ENCODE data around the gene TREM1. TPM values are rescaled to one million over a fixed set of nuclear protein-coding genes. Genes with fewer than 3 reads are reported as not detected.
"Not testable (repeated sequence)": the region's sequence is repeated elsewhere in the genome, so short reads cannot be mapped to it uniquely, and the experiment has no call there.

Gene TREM1
- total RNA-seq, 4 donors from 2014 or later = 0.59 to 2.3 (median 1.0) TPM

DNA sequence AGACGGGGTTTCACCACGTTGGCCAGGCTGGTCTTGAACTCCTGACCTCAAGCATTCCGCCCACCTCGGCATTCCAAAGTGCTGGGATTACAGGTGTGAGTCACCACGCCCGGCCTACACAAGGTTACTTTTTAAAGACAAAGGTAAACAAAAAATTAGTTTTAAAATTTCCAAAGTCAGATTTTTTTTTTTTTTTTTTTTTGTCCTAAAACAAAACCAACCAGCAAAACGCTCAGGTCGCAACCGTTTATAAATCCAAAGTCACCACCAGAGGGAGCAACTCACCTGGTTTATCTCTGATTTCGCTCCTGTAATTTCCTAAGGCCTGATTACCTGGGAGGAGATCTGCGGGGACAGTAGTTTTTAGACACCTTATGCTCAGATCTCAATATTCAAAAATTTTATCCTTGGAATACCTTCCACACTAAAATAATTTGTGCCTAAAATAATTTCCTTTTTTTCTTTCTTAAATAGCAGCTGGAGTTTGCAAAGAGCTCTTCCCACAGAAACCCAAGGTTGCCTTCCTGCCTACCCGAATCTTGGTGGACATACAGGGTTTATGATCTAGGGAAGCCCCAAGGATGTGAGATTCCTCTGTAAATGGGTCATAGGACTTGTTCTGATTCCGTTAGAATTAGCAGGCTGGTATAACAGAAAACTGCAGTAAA is 19.8 kb upstream of the TREM1 start:
- Histone ChIP-seq H3K27me3 (peaks cover 0 to 78% (median 0%) of the 10 kb centered on the region in 4 donors), H3K4me1 (no peaks in the 10 kb centered on the region), H3K27ac (no peak overlapping the region), H3K4me3 (no peak overlapping the region), H3K36me3 (no peaks in the 10 kb centered on the region), H3K9me3 (no peaks in the 10 kb centered on the region)
- TF ChIP-seq, protein P1, sequence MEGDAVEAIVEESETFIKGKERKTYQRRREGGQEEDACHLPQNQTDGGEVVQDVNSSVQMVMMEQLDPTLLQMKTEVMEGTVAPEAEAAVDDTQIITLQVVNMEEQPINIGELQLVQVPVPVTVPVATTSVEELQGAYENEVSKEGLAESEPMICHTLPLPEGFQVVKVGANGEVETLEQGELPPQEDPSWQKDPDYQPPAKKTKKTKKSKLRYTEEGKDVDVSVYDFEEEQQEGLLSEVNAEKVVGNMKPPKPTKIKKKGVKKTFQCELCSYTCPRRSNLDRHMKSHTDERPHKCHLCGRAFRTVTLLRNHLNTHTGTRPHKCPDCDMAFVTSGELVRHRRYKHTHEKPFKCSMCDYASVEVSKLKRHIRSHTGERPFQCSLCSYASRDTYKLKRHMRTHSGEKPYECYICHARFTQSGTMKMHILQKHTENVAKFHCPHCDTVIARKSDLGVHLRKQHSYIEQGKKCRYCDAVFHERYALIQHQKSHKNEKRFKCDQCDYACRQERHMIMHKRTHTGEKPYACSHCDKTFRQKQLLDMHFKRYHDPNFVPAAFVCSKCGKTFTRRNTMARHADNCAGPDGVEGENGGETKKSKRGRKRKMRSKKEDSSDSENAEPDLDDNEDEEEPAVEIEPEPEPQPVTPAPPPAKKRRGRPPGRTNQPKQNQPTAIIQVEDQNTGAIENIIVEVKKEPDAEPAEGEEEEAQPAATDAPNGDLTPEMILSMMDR (IDR thresholded peaks at IDR 0.05) = peak in 5 of 6 experiments; percentile 39 to 58 (median 53)
- TF ChIP-seq POLR2A (IDR thresholded peaks at IDR 0.05) = no peak
- 16% methylated on average over 12 to 13 of the region's 13 CpGs for WGBS, 2 donors
- DNase-seq = no peak
- intact Hi-C loops (cut with DNase I) = no loop called here

DNA sequence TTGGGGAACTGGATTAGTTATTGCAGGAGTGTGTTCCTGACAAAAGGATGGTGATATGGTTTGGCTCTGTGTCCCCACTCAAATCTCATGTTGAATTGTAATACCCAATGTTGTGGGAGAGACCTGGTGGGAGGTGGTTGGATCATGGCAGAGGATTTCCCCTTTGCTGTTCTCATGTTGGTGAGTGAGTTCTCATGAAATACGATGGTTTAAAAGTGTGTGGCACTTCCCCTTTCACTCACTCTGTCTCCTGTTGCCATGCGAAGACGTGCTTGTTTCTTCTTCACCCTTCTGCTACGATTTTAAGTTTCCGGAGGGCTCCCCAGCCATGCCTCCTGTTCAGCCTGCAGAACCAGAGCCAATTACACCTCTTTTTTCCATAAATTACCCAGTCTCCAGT is 16.2 kb upstream of the TREM1 start:
- intact Hi-C loops (cut with DNase I) = no loop called here
- TF ChIP-seq, protein P1 (IDR thresholded peaks at IDR 0.05) = no peak
- no peak for TF ChIP-seq POLR2A (IDR thresholded peaks at IDR 0.05)

DNA sequence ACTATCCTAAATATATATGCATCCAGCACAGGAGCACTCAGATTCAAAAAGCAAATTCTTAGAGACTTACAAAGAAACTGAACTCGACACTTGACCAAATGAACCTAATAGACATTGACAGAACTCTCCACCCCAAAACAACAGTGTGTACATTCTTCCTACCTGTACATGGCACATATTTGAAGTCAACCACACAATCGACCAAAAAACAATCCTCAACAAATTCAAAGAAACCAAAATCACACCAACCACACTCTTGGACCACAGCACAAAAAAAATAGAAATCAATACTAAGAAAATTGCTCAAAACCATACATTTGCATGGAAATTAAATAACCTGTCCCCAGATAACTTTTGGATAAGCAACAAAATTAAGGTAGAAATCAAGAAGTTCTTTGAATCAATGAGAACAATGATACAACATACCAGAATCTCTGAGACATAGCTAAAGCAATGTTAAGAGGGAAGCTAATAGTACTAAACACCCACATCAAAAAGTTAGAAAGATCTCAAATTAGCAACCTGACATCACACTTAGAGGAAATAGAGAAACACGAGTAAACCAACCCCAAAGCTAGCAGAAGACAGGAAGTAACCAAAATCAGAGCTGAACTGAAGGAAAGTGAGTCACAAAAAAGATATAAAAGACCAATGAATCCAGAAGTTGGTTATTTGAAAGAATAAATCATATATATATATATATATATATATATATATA is 12.5 kb upstream of the TREM1 start:
- peaks cover 0 to 8% (median 0%) of the 10 kb centered on the region in 3 donors for H3K9me3 ChIP-seq
- peaks cover 0 to 52% (median 0%) of the 10 kb centered on the region in 4 donors for H3K27me3 ChIP-seq
- H3K36me3 ChIP-seq = no peaks in the 10 kb centered on the region
- DNase-seq = no peak
- TF ChIP-seq, protein P1 (IDR thresholded peaks at IDR 0.05) = no peak
- no peak for TF ChIP-seq POLR2A (IDR thresholded peaks at IDR 0.05)
- 43 to 53% methylated on average over 3 of the region's 3 CpGs for whole genome bisulfite sequencing, 2 donors
- H3K4me3 ChIP-seq = no peak overlapping the region
- intact Hi-C loops (cut with DNase I) = no loop called here
- H3K4me1 ChIP-seq = no peaks in the 10 kb centered on the region
- no peak overlapping the region for H3K27ac ChIP-seq

More for the DNA sequence above, 16.2 kb upstream of the TREM1 start:
- WGBS, 2 donors = 59% methylated on average over 5 of the region's 5 CpGs
- no peak for DNase-seq
- Histone ChIP-seq H3K27ac (no peak overlapping the region), H3K36me3 (no peaks in the 10 kb centered on the region), H3K9me3 (no peaks in the 10 kb centered on the region), H3K4me3 (no peak overlapping the region), H3K4me1 (no peaks in the 10 kb centered on the region), H3K27me3 (peaks cover 0 to 51% (median 0%) of the 10 kb centered on the region in 4 donors)

DNA sequence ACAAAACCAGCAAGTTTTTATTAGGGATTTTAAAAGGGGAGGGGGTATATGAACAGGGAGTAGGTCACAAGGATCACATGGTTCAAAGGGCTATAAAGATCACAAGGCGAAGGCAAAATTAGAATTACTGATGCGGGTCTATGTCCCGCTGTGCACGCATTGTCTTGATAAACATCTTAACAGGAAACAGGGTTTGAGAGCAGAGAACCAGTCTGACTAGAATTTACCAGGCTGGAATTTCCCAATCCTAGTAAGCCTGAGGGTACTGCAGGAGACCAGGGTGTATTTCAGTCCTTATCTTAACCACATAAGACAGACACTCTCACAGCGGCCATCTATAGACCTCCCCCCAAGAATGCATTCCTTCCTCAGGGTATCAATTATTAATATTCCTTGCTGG is 10.8 kb upstream of the TREM1 start:
- H3K4me3 ChIP-seq; H3K4me1 ChIP-seq; H3K9me3 ChIP-seq; intact Hi-C loops (cut with DNase I); H3K27ac ChIP-seq; H3K36me3 ChIP-seq; DNase-seq: not testable (repeated sequence)
- WGBS, 2 donors = 64 to 66% methylated on average over 5 of the region's 5 CpGs
- peaks cover 0 to 44% (median 0%) of the 10 kb centered on the region in 4 donors for H3K27me3 ChIP-seq

DNA sequence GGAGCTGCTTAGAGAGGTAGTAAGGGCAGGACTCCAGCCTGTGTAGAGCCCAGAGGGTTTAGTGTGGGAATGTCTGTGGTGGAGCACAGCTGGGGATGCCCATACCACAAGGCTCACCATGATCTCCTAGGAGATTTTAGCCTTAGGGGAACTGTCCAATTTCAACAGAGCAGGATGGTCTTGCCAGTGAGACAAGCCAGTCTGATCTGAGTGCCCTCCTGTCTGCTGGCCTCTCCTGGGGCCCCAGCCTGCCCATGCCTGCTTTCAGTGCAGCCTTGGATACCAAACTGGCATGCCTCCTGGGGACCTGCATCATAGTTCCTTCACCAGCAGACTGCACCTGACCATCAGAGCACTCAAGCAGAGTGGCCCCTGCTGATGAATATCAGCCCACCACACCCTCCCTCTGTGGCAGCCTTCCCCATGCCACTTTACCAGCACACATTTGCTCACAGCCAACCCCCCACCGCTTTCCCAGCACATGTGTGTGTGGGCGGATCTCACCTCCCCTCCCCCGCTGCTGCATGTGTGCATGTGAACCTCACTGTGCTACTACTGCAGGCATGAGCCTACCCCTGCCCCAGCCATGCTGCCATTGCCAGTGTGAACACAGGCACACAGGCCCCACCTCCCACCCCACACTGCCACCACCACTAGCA is 7.9 kb upstream of the TREM1 start:
- 85 to 90% methylated on average over 2 to 3 of the region's 3 CpGs for WGBS, 2 donors
- intact Hi-C loops (cut with DNase I) = no loop called here

More for the DNA sequence above, 7.9 kb upstream of the TREM1 start:
- H3K27me3 ChIP-seq = peaks cover 0 to 55% (median 0%) of the 10 kb centered on the region in 4 donors
- DNase-seq = no peak
- H3K27ac ChIP-seq = no peak overlapping the region
- peaks cover 0 to 8% (median 0%) of the 10 kb centered on the region in 3 donors for H3K9me3 ChIP-seq
- no peaks in the 10 kb centered on the region for H3K4me1 ChIP-seq
- no peak overlapping the region for H3K4me3 ChIP-seq
- no peak for TF ChIP-seq POLR2A (IDR thresholded peaks at IDR 0.05)
- TF ChIP-seq, protein P1 (IDR thresholded peaks at IDR 0.05) = no peak
- no peaks in the 10 kb centered on the region for H3K36me3 ChIP-seq

All from esophagus squamous epithelium (tissue), 5 donors.